22Rv1 (cell line): ENCODE data around the gene CGB2.

ENCODE experiments used
- CTCF ChIP-seq: fragments of 450-650 bp; IDR thresholded peaks from 2 replicates; pipeline ENCODE4 v1.5.1; 2017; ENCODE audit warnings: mild to moderate bottlenecking
- ZFX ChIP-seq: fragments of 450-650 bp; IDR thresholded peaks from 2 replicates; pipeline ENCODE4 v1.6.1; 2017; ENCODE audit warnings: antibody characterized with exemption, borderline replicate concordance

DNA sequence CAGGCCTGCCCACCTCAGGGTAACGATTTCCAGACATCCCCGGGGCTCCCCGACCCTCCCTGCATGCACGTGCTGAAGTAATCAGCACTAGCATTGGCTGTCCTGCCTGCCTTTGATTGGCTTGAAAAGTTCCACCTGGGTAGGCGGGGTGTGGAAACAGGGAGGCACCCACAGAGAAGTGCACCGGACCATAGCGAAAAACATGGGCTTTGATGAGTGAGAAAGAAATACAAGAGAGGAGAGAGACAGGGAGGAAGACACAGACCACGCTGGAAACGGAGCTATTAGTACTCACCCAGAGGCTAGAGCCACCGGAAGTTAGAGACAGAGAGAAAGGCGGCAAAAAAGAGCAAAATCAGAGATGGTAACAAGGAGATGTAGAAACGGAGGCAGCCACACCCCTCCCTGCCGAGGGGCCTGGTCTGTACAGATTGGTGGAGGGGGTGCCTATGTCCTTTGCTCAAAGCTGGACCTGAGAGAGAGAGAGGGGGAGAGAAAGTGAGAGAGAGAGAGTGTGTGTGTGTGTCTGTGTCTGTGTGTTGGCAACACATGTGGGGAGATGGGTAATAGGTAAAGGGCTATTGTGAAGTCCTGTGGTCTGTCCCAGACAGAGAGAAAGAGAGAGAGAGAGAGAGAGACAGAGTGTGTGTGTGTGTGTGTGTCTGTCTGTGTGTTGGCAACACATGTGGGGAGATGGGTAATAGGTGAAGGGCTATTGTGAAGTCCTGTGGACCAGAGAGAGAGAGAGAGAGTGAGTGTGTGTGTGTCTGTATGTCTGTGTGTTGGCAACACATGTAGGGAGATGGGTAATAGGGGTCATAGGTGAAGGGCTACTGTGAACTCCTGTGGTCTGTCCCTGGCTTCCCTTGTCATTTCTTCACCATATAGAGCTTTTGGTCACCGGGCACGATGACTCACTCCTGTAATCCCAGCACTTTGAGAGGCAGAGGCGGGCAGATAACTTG lies 10.5 kb upstream of the CGB2 start:
- TF ChIP-seq CTCF (no peak), ZFX (no peak)
